HCT116 (cell line): Measurements from ENCODE around the gene NCBP3.

Source experiments
- CTCF ChIP-seq, 3 experiments: fragments of 200-600 bp in 1 of 3; sonication (generic) in 1 of 3; IDR thresholded peaks in 2 of 3; conservative IDR thresholded peaks in 1 of 3; 2 replicates each; pipeline ENCODE4 v1.5.1; 2012 to 2017; ENCODE audit warnings: low read depth in 2 of 3, low read length in 2 of 3, antibody characterized with exemption in 1 of 3, borderline replicate concordance in 1 of 3, control low read depth in 1 of 3, mild to moderate bottlenecking in 1 of 3, mixed read lengths in 1 of 3, mixed run types in 1 of 3, moderate library complexity in 1 of 3; ENCODE audit not compliant: insufficient read depth in 1 of 3
- JUND ChIP-seq: IDR thresholded peaks from 2 replicates; pipeline ENCODE4 v1.6.1; 2012
- ZNF274 ChIP-seq: fragments of 200-500 bp; sonication (Bioruptor generic); IDR thresholded peaks from 2 replicates; pipeline ENCODE4 v1.6.1; 2014; ENCODE audit warnings: mild to moderate bottlenecking, low read depth, low read length, inconsistent platforms

GRCh38 chr17:3773966-3774365, 72.1 kb downstream of the NCBP3 start:
- TF ChIP-seq JUND (no peak), CTCF (IDR thresholded peaks at IDR 0.05 in 2 of 3, conservative IDR thresholded peaks at IDR 0.05 in 1 of 3; ENCODE audit: borderline replicate concordance in 1 of 3, insufficient read depth in 1 of 3, low read depth in 2 of 3, low read length in 2 of 3) (no peak), ZNF274 (no peak)
